ENCODE measurements around the gene CHST7.

Gene CHST7

DNA sequence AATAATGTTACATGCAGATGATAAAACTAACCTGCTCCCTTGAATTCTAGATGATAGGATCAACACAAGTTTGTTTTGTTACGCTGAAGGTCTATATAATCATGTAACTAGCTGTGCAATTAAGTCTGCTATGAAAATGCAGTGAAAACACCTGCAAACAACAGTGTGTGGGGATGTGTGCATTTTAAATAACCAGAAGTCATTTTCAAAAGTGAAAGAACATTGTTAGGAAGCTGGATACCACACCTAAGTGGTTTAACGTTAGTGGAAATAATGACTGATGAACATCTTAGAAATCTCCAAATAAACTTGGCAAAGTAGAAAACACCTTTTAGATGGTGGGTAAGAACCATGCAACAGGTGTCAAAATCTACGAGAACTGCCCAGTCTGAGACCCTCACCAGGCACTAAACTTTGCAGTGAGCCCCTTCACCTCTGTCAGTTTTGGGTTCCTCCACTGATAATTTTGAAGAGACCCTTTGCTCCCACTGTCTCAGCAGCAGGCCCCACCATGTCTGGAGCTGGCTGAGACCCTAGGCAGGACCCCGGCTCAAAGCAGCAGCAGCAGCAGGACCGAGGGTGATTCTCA is 36.6 kb downstream of the CHST7 start:
- DNase-seq = no peak

- no peak for DNase-seq
These were observed 38.2 kb downstream of the CHST7 start for GRCh38 chrX:46611658-46612362.

- peak; percentile 1 for DNase-seq
These were observed 44.3 kb downstream of the CHST7 start for GRCh38 chrX:46617906-46618305.

DNA sequence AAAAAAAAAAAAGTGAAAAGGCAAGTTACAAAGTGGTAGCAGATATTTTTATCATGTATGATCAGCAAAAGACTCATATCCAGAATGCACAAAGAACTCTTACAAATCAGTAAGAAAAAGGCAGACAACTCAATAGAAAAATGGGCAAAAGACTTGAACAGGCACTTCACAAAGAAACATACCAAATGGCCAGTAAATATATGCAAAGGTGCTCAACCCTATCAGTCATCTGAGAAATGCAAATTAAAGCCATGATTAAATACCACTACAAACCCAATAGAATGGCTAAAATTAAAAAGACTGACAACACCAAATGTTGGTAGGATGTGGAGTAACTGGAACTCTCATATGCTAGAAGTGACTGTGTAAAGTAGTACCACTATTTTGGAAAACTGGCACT is 45.4 kb downstream of the CHST7 start:
- no peak for DNase-seq

- no peak for DNase-seq
These were observed 46.9 kb downstream of the CHST7 start for GRCh38 chrX:46620505-46620904.

- DNase-seq = no peak
These were observed 48.0 kb downstream of the CHST7 start for GRCh38 chrX:46621572-46621971.

- peak; percentile 80 for DNase-seq
These were observed 50.7 kb downstream of the CHST7 start for GRCh38 chrX:46624090-46624786.

DNA sequence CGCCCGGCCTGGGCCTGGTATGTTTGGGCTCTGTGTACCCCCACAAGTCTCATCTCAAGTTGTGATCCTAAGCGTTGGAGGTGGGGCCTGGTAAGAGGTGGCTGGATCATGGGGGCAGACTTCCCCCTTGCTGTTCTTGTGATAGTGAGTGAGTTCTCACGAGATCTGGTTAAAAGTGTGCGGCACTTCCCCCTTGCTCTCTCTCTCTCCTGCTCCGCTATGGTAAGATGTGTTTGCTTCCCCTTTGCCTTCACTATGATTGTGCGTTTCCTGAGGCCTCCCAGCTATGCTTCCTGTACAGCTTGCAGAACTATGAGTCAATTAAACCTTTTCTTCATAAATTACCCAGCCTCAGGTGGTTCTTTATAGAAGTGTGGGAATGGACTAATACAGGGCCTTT is 53.0 kb downstream of the CHST7 start:
- DNase-seq = peak; percentile 74

- DNase-seq = no peak
These were observed 53.5 kb downstream of the CHST7 start for GRCh38 chrX:46627062-46627461.

DNA sequence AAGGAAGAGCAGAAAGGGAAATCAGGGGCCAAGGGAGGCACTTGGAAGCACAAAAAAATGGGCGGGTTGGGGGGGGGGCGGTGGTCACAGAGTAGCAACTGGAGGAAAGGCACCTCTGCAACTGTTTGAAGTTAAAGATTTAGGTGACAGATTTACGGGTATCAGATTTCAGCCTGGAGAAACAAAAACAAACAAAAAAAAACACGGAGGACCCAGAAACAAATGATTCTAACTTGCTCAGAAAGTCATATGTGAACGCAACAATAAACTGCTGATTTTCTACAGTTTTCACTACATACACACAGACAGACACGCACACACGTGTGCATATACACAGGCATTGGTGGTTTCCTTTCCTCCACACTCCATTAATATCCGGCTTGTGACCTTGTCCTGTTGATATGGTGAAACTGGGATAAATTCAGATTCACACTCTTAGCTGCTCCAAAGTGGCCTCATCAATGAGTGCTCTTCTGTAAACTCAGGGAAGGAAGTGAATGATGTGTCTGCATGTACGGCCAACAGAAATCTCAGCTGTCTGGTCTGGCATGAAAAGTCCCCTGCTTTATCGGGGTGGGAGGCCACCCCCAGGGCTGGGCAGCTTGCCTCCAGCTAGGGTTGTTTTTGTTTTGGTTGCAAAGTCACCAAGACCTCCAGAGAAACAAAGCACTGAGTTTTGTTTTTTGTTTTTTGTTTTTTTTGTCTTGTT is 54.3 kb downstream of the CHST7 start:
- peak; percentile 10 for DNase-seq

DNA sequence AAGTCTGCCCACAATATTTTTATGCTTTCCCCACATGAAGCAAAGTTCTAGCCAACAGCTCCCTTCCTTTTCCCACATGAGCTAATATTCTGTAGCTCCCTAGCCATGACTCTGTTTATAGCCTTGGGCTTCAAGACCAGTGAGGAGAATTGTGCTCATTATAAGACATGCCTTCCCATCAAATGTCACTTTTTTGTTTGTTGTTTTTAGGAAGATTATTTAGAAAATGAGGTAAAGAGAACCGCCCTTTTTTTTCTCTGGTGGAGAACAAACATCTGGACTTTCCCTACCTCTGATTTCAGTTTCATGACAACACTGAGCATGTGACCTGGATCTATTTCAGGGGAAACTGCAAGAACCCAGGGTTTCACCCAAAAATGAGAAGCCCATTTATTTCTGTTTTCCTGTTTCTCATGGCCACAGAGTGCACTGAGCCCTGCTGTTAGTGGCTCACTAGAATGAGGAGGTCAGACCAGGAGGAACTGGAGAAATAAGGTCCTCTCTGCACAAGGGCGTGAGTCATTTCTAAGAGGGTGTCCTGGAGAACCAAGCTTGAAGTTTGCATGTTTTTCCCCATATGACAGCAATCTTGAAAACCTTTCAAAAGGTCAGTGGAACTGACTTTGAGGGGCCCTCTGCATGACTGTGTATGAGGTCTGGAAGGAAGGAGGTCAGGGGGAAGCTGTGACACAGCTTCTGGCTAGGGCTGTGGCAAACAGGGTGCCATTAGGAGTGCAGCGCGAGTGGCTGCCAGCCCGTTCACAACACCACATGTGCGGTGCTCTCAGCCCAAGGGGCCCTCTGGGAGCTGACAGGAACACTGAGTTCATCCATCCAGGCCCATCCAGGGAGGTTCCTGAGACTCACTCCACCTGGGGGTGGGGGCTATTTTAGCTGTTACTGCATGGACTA is 55.2 kb downstream of the CHST7 start:
- no peak for DNase-seq

DNA sequence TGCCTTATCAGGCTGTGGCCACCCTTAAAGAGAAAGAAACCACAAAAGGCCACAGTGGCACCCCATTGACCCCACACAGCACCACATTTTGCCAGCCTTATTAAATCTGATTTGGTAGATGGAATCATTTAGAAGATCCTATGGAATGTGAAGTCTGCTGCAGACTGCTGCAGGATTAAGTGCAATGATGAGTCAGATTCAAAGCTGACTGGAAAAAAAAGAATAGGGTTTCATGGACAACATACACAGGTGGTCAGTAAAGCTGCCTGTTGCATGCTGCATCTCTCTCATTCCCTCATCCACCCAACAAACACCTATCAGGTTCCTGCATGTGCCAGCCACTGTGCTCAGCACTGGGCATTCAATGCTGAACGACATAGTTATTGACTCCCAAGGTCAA is 56.6 kb downstream of the CHST7 start:
- DNase-seq = no peak

DNA sequence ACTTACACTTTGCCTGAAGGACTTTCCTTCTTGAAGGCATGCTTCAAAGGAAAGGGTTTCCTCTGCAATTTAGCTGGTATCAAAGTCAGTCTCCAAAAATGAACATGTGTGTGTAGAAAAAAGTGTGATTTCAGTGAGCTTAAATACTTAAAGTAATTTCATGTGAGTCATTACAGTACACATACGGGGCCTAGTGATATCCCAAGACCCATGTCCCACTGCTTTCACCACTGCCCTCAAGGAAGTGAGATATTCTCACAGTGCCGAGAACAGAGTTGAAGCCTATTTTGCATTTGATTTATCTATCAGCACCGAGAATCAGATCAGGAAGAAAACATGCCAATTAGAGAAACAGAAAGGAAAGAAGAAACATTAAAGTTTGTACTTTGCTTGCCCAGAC is 61.0 kb downstream of the CHST7 start:
- DNase-seq = no peak

GRCh38 chrX:46635186-46635585 is 61.6 kb downstream of the CHST7 start:
- DNase-seq = no peak

- DNase-seq = no peak
These were observed 62.7 kb downstream of the CHST7 start for GRCh38 chrX:46636223-46636622.

DNA sequence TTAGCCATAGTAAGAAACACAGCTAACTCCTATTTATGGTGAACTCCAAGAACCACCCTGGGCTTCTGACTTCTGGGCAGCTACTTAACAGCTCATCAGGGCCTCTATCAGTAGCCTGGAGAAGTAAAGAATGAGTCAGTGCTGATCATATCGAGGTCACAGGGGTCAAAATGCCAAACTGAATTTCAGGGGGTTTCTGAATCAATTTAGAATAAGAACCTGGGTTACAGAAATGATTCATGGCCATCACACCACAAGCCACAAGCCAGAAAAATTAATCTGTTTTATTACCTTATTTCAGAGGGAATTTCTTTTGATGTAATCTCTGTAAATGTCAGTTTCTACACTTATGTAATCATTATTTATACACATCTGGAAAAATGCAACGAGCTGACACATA is 64.4 kb downstream of the CHST7 start:
- DNase-seq = no peak

DNA sequence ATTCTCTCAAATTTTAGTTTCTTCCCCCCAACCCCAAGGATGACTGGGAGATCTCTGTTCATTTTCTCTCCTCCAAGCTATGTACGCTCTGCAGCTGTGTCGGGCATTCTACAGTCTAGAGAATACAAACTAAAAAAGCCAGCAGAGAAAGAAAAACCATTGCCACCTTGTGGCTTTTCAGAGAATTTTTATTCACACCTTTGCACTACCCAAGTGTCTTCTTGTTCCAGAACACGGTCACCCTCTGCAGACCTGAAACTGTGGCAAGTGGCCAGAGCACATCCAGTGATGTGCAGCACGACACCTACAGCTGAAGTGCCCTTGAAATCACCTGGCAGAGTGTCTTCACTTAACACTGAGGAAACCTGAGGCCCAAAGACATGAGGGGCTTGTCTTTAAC is 68.6 kb downstream of the CHST7 start:
- peak; percentile 47 for DNase-seq

DNA sequence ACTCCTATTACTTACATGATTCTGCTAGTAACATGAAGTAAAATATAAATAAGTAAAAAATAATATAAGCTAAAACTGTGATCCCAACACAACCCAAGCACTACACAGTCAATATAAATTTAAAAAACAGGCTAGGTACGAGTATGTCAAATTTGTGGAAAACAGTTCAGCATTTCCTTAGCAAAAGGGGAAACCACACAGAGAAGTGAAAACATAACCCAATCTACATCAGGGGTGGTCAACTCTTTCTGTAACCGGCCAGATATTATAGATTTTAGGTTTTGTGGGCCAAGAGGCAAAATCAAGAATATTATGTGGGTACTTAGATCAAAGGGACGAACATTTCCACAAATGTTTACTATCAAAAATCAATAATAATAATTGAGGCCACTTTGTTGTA is 70.1 kb downstream of the CHST7 start:
- DNase-seq = no peak

GRCh38 chrX:46645614-46646013 is 72.0 kb downstream of the CHST7 start:
- no peak for DNase-seq

- no peak for DNase-seq
These were observed 73.7 kb downstream of the CHST7 start for GRCh38 chrX:46647251-46647650.

All from NCI-H69 (cell line).